GM12865 (cell line): ENCODE measurements around the gene CREB3L4.
A peak's percentile ranks its signal among the peaks of the same experiment; 100 is the strongest.

Experiments
- DNase-seq: peaks from one replicate; pipeline ENCODE4 v3.0.0; 2010; ENCODE audit warnings: low read depth
- H3K4me3 ChIP-seq: 2 replicates; pipeline ENCODE4 v1.5.1; 2011; ENCODE audit warnings: mild to moderate bottlenecking, low read depth, low read length, control low read depth
- TF ChIP-seq, protein P1 (sequence below): IDR thresholded peaks from 2 replicates; pipeline ENCODE4 v1.5.1; 2011; ENCODE audit warnings: low read length, control low read depth, low read depth, inconsistent platforms; ENCODE audit not compliant: insufficient read depth; ENCODE audit errors: missing control alignments

CREB3L4 gene

DNA sequence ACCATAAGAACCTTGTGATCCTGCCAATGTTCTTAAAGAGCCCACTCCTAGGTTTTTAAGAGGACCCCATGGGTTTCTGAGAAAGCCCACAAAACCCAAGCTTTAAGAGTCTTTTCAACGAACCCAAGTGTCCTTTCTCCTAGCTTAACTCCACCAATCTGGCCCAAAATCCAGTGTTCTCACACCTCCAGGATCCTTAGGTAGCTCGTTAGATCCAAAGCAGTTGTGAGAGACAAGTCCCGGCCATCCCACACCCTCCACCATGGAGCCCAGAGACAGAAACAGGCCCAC is 22.9 kb upstream of the CREB3L4 start:
- H3K4me3 ChIP-seq = peak overlapping the region; percentile 95
- no peak for DNase-seq
- TF ChIP-seq, protein P1, sequence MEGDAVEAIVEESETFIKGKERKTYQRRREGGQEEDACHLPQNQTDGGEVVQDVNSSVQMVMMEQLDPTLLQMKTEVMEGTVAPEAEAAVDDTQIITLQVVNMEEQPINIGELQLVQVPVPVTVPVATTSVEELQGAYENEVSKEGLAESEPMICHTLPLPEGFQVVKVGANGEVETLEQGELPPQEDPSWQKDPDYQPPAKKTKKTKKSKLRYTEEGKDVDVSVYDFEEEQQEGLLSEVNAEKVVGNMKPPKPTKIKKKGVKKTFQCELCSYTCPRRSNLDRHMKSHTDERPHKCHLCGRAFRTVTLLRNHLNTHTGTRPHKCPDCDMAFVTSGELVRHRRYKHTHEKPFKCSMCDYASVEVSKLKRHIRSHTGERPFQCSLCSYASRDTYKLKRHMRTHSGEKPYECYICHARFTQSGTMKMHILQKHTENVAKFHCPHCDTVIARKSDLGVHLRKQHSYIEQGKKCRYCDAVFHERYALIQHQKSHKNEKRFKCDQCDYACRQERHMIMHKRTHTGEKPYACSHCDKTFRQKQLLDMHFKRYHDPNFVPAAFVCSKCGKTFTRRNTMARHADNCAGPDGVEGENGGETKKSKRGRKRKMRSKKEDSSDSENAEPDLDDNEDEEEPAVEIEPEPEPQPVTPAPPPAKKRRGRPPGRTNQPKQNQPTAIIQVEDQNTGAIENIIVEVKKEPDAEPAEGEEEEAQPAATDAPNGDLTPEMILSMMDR = no peak

DNA sequence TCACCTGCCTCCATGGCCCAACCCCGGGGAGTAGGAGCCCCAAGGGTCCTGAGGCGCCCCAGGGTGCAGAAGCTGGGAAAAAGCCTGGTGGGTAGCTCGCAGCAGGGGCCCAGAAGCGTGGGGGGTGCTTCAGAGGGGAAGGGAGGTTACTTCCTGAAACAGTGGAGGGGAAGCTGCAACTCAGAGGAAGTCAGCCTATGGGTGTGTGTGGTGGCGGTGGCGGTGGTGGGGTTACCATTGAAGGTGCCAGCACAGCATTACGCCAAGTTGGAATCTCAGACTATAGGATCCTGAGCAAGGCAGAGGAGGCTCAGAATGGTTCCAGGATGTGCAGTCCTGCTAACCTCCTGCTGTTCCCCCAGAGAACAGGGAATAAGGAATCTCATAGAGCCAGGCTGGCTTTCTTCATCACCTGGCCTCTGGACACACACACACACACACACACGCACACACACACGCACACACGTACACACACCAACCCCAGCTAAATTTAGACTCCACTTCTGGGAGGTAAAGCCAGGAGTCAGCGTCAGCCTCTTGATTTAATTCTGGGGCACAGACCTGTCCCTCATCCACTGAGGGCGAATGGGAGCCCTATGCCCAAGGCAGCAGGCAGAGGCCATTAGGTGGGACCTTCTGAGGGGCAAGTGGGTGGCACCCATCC is 22.4 kb upstream of the CREB3L4 start:
- TF ChIP-seq, protein P1 = no peak
- peak overlapping the region; percentile 95 for H3K4me3 ChIP-seq
- peak; percentile 87 for DNase-seq

DNA sequence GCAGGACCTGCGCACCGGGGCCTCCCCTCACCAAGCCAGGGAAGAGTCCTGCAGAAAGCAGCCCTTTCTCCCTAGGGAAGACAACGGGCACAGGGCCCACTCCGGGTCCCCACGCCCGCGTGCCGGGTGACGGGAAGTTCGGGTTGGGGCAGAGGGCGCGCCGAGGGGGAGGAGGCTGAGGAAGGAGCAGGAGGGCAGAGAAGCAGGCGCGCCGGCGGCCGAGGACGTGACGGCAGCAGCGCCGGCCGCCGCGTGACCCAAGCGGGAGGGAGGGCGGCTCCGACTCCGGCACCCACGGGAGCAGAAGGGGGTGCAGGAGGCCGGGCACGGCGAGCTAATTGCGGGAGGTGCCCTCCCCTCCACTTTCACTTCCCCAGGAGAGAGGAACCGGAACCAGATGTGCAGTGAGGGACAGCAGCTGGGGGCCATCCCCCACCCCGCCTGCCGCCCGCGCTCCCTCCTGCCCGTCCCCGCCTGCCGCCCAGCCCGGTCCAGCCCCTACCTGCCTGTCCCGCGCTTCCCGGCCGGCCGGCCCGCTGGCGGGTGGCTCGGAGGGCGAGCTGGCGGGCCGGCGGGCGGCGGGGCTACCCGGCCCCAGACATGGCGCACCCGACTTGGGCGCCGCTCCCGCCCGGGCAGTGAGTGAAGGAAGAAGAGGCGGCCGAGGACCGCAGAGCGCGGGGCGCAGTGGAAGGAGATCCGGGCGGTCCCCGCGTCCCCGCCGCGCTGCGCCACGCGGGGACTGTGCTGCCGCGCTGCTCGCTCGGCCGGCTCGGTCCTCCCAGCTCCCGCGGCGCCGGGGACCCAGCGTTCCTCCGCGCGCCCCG is 21.7 kb upstream of the CREB3L4 start:
- peak overlapping the region; percentile 95 for H3K4me3 ChIP-seq
- TF ChIP-seq, protein P1 = no peak
- peak; percentile 97 for DNase-seq

DNA sequence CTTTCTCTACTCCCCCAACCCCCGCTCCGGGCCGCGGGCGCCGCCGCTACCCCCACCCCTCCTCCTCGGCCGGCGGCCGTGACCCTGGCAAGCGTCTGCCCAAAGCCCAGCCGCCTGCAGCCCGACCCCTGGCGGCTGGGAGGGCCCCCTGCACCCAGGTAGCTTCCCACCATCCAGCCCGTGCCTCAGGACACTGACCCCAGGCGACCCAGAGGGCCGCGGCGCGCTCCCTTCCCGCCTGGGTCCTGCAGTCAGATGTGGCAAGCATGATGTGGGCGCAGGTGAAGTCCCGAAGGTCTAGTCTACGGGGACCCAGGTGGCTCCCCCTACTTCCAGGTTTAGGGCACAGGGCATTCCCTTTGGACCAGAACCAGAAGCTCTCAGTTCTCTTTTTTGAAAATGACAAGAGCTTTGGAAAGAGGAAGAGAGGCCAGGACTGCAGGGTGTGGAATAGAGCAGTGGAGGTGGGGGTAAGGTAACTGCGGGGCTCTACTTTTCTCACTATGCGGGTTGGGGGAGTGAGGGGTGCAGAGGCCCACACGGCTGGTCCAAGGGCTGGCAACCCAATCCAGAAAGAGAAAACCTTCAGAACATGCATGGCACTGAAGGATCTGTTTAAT is 21.0 kb upstream of the CREB3L4 start, which contains the start of gene DENND4B:
Gene DENND4B, minus strand, starts transcription at position 97 of the 620 bp plus-strand sequence. CDS start 2,344 bp downstream, outside the sequence.
- DNase-seq = peak; percentile 92
- TF ChIP-seq, protein P1 = peak; percentile 95

DNA sequence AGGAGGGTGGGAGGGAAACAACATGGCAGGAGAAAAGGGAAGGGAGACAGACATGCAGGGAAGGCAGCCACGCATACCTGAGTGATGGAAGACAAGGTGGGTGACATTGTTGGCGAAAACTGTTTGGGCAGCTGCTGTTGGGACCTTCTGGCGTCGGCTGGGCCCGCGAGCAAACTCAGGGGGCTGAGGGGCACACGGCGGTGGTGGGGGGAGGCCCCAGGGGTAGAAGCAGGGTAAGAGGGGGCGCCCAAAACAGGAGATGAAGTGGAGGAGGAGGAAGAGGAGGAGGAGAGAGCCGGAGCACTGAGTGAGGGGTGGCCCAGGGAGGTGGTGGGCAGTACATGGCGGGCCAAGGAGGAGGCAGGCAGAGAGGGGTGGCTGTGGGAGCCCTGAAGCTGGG is 16.5 kb upstream of the CREB3L4 start:
- no peak for DNase-seq
- H3K4me3 ChIP-seq = no peak overlapping the region
- TF ChIP-seq, protein P1 = no peak

More for the DNA sequence above, 21.0 kb upstream of the CREB3L4 start, which contains the start of gene DENND4B:
- H3K4me3 ChIP-seq = peak within 1 kb of the TSS; percentile 95

DNA sequence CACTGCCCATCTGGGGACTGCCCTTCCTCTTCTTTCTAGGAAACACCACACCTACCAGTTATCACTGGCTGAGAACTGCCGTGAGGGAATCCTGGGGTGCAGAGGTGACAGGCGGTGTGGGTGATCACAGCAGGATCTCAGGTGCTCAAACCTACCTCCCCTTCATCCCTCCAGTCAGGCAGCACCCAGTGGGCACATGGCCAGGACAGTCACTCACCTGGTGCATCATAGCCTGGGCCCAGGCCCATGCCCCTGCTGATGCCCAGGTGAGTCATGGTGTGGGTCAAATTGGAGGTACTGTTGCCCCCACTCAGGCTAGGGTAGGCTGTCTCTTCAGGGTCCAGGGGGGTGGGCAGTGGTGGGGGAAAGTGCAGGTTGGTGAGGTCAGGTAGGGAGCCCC is 15.9 kb upstream of the CREB3L4 start:
- DNase-seq = no peak
- TF ChIP-seq, protein P1 = no peak
- no peak overlapping the region for H3K4me3 ChIP-seq
